H9 (cell line): ENCODE results near the gene CMTM7. TPM values are rescaled to one million over a fixed set of nuclear protein-coding genes. Genes with fewer than 3 reads are reported as not detected.

Experiments
- DNase-seq: peaks from one replicate; pipeline ENCODE4 v3.0.0-alpha.2; 2017
- H2AFZ ChIP-seq: one replicate; pipeline ENCODE4 v1.6.1; 2013; ENCODE audit warnings: mild to moderate bottlenecking, low read length, control low read depth, moderate library complexity
- H2AK5ac ChIP-seq: 2 replicates; pipeline ENCODE4 v1.6.1; 2013; ENCODE audit warnings: low read length, control low read depth, mixed read lengths; ENCODE audit not compliant: insufficient read length
- H2BK120ac ChIP-seq: one replicate; pipeline ENCODE4 v1.6.1; 2013; ENCODE audit warnings: low read depth, mild to moderate bottlenecking, low read length, control low read depth, inconsistent platforms; ENCODE audit not compliant: poor library complexity, severe bottlenecking
- H2BK12ac ChIP-seq: 2 replicates; pipeline ENCODE4 v1.6.1; 2013; ENCODE audit warnings: low read length, control low read depth, mixed read lengths, low read depth; ENCODE audit not compliant: insufficient read length
- H2BK15ac ChIP-seq: 2 replicates; pipeline ENCODE4 v1.6.1; 2013; ENCODE audit warnings: low read depth, low read length, control low read depth
- H2BK20ac ChIP-seq: one replicate; pipeline ENCODE4 v1.6.1; 2013; ENCODE audit warnings: low read depth, mild to moderate bottlenecking, low read length, control low read depth, inconsistent platforms; ENCODE audit not compliant: poor library complexity, severe bottlenecking
- H2BK5ac ChIP-seq: 2 replicates; pipeline ENCODE4 v1.6.1; 2013; ENCODE audit warnings: low read length, control low read depth, mixed read lengths; ENCODE audit not compliant: insufficient read length
- H3K14ac ChIP-seq: 2 replicates; pipeline ENCODE4 v1.6.1; 2013; ENCODE audit warnings: low read length, control low read depth; ENCODE audit not compliant: insufficient read depth
- H3K18ac ChIP-seq: 2 replicates; pipeline ENCODE4 v1.6.1; 2013; ENCODE audit warnings: low read depth, mild to moderate bottlenecking, mixed read lengths, low read length, control low read depth; ENCODE audit not compliant: insufficient read length
- H3K23ac ChIP-seq: 2 replicates; pipeline ENCODE4 v1.6.1; 2013; ENCODE audit warnings: low read length, control low read depth, mixed read lengths, low read depth; ENCODE audit not compliant: insufficient read length
- H3K23me2 ChIP-seq: 2 replicates; pipeline ENCODE4 v1.6.1; 2013; ENCODE audit warnings: low read depth, mild to moderate bottlenecking, mixed read lengths, low read length, control low read depth; ENCODE audit not compliant: insufficient read length, poor library complexity, severe bottlenecking
- H3K27ac ChIP-seq: 2 replicates; pipeline ENCODE4 v1.5.1; 2013; ENCODE audit warnings: low read length, control low read depth, mixed read lengths, low read depth; ENCODE audit not compliant: insufficient read length
- H3K27me3 ChIP-seq: 2 replicates; pipeline ENCODE4 v1.6.1; 2013; ENCODE audit warnings: low read length, control low read depth, inconsistent platforms; ENCODE audit not compliant: insufficient read depth
- H3K4ac ChIP-seq: 2 replicates; pipeline ENCODE4 v1.6.1; 2013; ENCODE audit warnings: low read depth, mild to moderate bottlenecking, control low read depth, inconsistent platforms, low read length, moderate library complexity
- H3K4me1 ChIP-seq: 2 replicates; pipeline ENCODE4 v1.6.1; 2013; ENCODE audit warnings: low read length, control low read depth, inconsistent platforms; ENCODE audit not compliant: insufficient read depth
- H3K4me2 ChIP-seq: 2 replicates; pipeline ENCODE4 v1.6.1; 2013; ENCODE audit warnings: low read length, control low read depth, mixed read lengths; ENCODE audit not compliant: insufficient read length, insufficient read depth
- H3K56ac ChIP-seq: 2 replicates; pipeline ENCODE4 v1.6.1; 2013; ENCODE audit warnings: low read depth, mild to moderate bottlenecking, mixed read lengths, low read length, control low read depth; ENCODE audit not compliant: insufficient read length
- H3K79me1 ChIP-seq: 2 replicates; pipeline ENCODE4 v1.6.1; 2013; ENCODE audit warnings: low read depth, mild to moderate bottlenecking, moderate library complexity, low read length, control low read depth, inconsistent platforms; ENCODE audit not compliant: insufficient read depth, poor library complexity, severe bottlenecking
- H3K79me2 ChIP-seq: 2 replicates; pipeline ENCODE4 v1.6.1; 2013; ENCODE audit warnings: low read length, control low read depth, inconsistent platforms; ENCODE audit not compliant: insufficient read depth
- H3K9ac ChIP-seq: 2 replicates; pipeline ENCODE4 v1.6.1; 2013; ENCODE audit warnings: low read length, control low read depth, mixed read lengths; ENCODE audit not compliant: insufficient read length; ENCODE audit errors: extremely low read depth
- H3K9me3 ChIP-seq: one replicate; pipeline ENCODE4 v1.6.1; 2013; ENCODE audit warnings: low read depth, low read length, inconsistent platforms; ENCODE audit not compliant: control insufficient read depth
- H3T11ph ChIP-seq: one replicate; pipeline ENCODE4 v1.6.1; 2013; ENCODE audit warnings: mild to moderate bottlenecking, low read length, control low read depth, inconsistent platforms
- H4K20me1 ChIP-seq: one replicate; pipeline ENCODE4 v1.6.1; 2013; ENCODE audit not compliant: control insufficient read depth, insufficient read length, insufficient read depth
- H4K5ac ChIP-seq: 2 replicates; pipeline ENCODE4 v1.6.1; 2013; ENCODE audit warnings: low read depth, mild to moderate bottlenecking, mixed read lengths, low read length, control low read depth; ENCODE audit not compliant: insufficient read length
- H4K8ac ChIP-seq: replicated peaks from 2 replicates; pipeline ENCODE4 v1.6.1; 2013; ENCODE audit warnings: low read length, control low read depth, mixed read lengths, low read depth; ENCODE audit not compliant: insufficient read length
- H4K91ac ChIP-seq: 2 replicates; pipeline ENCODE4 v1.6.1; 2013; ENCODE audit warnings: low read depth, mild to moderate bottlenecking, moderate library complexity, mixed read lengths, low read length, control low read depth; ENCODE audit not compliant: insufficient read length
- H3K27ac Mint-ChIP-seq, 3 experiments: 2 replicates in 2 of 3; 3 replicates in 1 of 3; pipeline ENCODE4 v1.8.0; 2020 to 2021; ENCODE audit warnings: mixed read lengths in 3 of 3, mild to moderate bottlenecking in 1 of 3, moderate library complexity in 1 of 3
- H3K27me3 Mint-ChIP-seq: 2 replicates; pipeline ENCODE4 v1.8.0; 2021; ENCODE audit warnings: low read depth, mild to moderate bottlenecking, moderate library complexity, mixed read lengths
- H3K36me3 Mint-ChIP-seq, 3 experiments: 2 replicates in 2 of 3; 3 replicates in 1 of 3; pipeline ENCODE4 v1.8.0; 2020 to 2021; ENCODE audit warnings: low read depth in 3 of 3, mixed read lengths in 3 of 3; ENCODE audit not compliant: insufficient read depth in 1 of 3
- H3K4me1 Mint-ChIP-seq, 2 experiments: 2 replicates each; pipeline ENCODE4 v1.8.0; 2020; ENCODE audit warnings: mixed read lengths in 2 of 2
- H3K4me3 Mint-ChIP-seq, 2 experiments: 2 replicates in 1 of 2; 3 replicates in 1 of 2; pipeline ENCODE4 v1.8.0; 2020 to 2021; ENCODE audit warnings: mild to moderate bottlenecking in 2 of 2, mixed read lengths in 2 of 2, moderate library complexity in 1 of 2
- H3K9me3 Mint-ChIP-seq, 2 experiments: 2 replicates in 1 of 2; 3 replicates in 1 of 2; pipeline ENCODE4 v1.8.0; 2020; ENCODE audit warnings: mild to moderate bottlenecking in 2 of 2, mixed read lengths in 2 of 2, moderate library complexity in 1 of 2
- WGBS: extraction: QIAGEN DNeasy Blood & Tissue Kit; methylation state at CpG from one replicate; pipeline ENCODE4 v1.1.7; 2013; ENCODE audit warnings: missing lambda C conversion rate, low lambda C conversion rate, mixed read lengths; ENCODE audit not compliant: insufficient read length; ENCODE audit errors: extremely low coverage; 5-methylcytosine and 5-hydroxymethylcytosine counted together
- total RNA-seq: library from RNA; stranded (reverse); gene quantifications from 2 replicates; pipeline ENCODE4 v1.2.1, GENCODE V29; 2021
- TF ChIP-seq, protein P1 (sequence below): fragments of 200-600 bp; sonication (generic); conservative IDR thresholded peaks from 3 replicates; pipeline ENCODE4 v1.8.0; 2021; ENCODE audit warnings: antibody characterized with exemption, mild to moderate bottlenecking

CMTM7 gene
- total RNA-seq, 1 experiment from 2014 or later: 23.9 TPM

- H3K27ac ChIP-seq: no peak overlapping the region
These were observed 78.7 kb downstream of the CMTM7 start for GRCh38 chr3:32470362-32470761.

More at GRCh38 chr3:32470362-32470761, 78.7 kb downstream of the CMTM7 start:
- no peak overlapping the region for H2BK20ac ChIP-seq
- H2BK12ac ChIP-seq: no peak overlapping the region
- no peak overlapping the region for H2AK5ac ChIP-seq
- no peak overlapping the region for H4K8ac ChIP-seq
- H3K9ac ChIP-seq: no peak overlapping the region
- H3K27me3 ChIP-seq: no peaks in the 10 kb centered on the region
- no peak overlapping the region for H4K91ac ChIP-seq
- H3K4me3 Mint-ChIP-seq: no peak overlapping the region
- H3K27me3 Mint-ChIP-seq: no peaks in the 10 kb centered on the region; the same call in 1 of the 2 replicates
- no peak overlapping the region for H2BK5ac ChIP-seq
- no peak overlapping the region for H3K18ac ChIP-seq
- no peak overlapping the region for H3K4me2 ChIP-seq
- H3K4me1 ChIP-seq: no peaks in the 10 kb centered on the region
- peaks cover 0 to 6% (median 2%) of the 10 kb centered on the region in 3 experiments; a peak in 5 of 7 replicates for H3K36me3 Mint-ChIP-seq
- no peak overlapping the region for H2AFZ ChIP-seq
- no peak overlapping the region for H2BK15ac ChIP-seq
- no peak for DNase-seq
- no peak overlapping the region for H3K14ac ChIP-seq
- TF ChIP-seq, protein P1, sequence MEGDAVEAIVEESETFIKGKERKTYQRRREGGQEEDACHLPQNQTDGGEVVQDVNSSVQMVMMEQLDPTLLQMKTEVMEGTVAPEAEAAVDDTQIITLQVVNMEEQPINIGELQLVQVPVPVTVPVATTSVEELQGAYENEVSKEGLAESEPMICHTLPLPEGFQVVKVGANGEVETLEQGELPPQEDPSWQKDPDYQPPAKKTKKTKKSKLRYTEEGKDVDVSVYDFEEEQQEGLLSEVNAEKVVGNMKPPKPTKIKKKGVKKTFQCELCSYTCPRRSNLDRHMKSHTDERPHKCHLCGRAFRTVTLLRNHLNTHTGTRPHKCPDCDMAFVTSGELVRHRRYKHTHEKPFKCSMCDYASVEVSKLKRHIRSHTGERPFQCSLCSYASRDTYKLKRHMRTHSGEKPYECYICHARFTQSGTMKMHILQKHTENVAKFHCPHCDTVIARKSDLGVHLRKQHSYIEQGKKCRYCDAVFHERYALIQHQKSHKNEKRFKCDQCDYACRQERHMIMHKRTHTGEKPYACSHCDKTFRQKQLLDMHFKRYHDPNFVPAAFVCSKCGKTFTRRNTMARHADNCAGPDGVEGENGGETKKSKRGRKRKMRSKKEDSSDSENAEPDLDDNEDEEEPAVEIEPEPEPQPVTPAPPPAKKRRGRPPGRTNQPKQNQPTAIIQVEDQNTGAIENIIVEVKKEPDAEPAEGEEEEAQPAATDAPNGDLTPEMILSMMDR: no peak
- WGBS: no CpG with 5 or more reads among the region's 5 CpGs
- H2BK120ac ChIP-seq: no peak overlapping the region
- no peak overlapping the region for H3K27ac Mint-ChIP-seq
- peaks cover 6 to 13% of the 10 kb centered on the region in 2 experiments for H3K4me1 Mint-ChIP-seq
- no peak overlapping the region for H3K23ac ChIP-seq
- H4K5ac ChIP-seq: no peak overlapping the region
- no peaks in the 10 kb centered on the region for H3K9me3 ChIP-seq
- H3K9me3 Mint-ChIP-seq: no peaks in the 10 kb centered on the region
- no peaks in the 10 kb centered on the region for H3K23me2 ChIP-seq
- H3K79me2 ChIP-seq: no peaks in the 10 kb centered on the region
- H3K79me1 ChIP-seq: no peaks in the 10 kb centered on the region
- H4K20me1 ChIP-seq: peaks cover 2% of the 10 kb centered on the region
- H3K56ac ChIP-seq: no peak overlapping the region
- H3T11ph ChIP-seq: no peak overlapping the region
- no peak overlapping the region for H3K4ac ChIP-seq
